NCI-H2107 (cell line): Measurements from ENCODE around the gene C1orf210.
A peak's percentile ranks its signal among the peaks of the same experiment; 100 is the strongest.

Experiments
- DNase-seq: peaks from one replicate; lab custom pipeline; 2025; lab: John Stamatoyannopoulos, UW

C1orf210 gene

GRCh38 chr1:43285269-43285990, at the start of gene C1orf210:
Gene C1orf210, minus strand, starts transcription at chr1:43285581. Its CDS starts 2,311 bp downstream, at chr1:43283270.
- DNase-seq: peak; percentile 74

- DNase-seq: no peak
Observed at GRCh38 chr1:43334453-43335205, 49.2 kb upstream of the C1orf210 start.

GRCh38 chr1:43331688-43332087, 46.3 kb upstream of the C1orf210 start:
- DNase-seq: no peak

- no peak for DNase-seq
Observed at GRCh38 chr1:43329995-43330751, 44.8 kb upstream of the C1orf210 start.

GRCh38 chr1:43327549-43328292, 42.3 kb upstream of the C1orf210 start:
- DNase-seq: no peak

GRCh38 chr1:43325381-43325780, 40.0 kb upstream of the C1orf210 start:
- DNase-seq: no peak

GRCh38 chr1:43324810-43325209, 39.4 kb upstream of the C1orf210 start:
- no peak for DNase-seq

GRCh38 chr1:43322506-43322905, 37.1 kb upstream of the C1orf210 start:
- DNase-seq: no peak

- no peak for DNase-seq
Observed at GRCh38 chr1:43321331-43321891, 36.0 kb upstream of the C1orf210 start.

GRCh38 chr1:43319766-43320165, 34.4 kb upstream of the C1orf210 start:
- no peak for DNase-seq

GRCh38 chr1:43319288-43319687, 33.9 kb upstream of the C1orf210 start:
- no peak for DNase-seq

GRCh38 chr1:43318831-43319230, 33.5 kb upstream of the C1orf210 start:
- DNase-seq: no peak

- no peak for DNase-seq
Observed at GRCh38 chr1:43317817-43318471, 32.6 kb upstream of the C1orf210 start.

- DNase-seq: no peak
Observed at GRCh38 chr1:43316738-43317520, 31.5 kb upstream of the C1orf210 start.

GRCh38 chr1:43315963-43316737, 30.8 kb upstream of the C1orf210 start:
- DNase-seq: no peak

- no peak for DNase-seq
Observed at GRCh38 chr1:43315481-43315880, 30.1 kb upstream of the C1orf210 start.

GRCh38 chr1:43314233-43314632, 28.9 kb upstream of the C1orf210 start:
- no peak for DNase-seq

GRCh38 chr1:43313771-43314170, 28.4 kb upstream of the C1orf210 start:
- no peak for DNase-seq
